ENCODE data around the gene SLC6A2.

- TF ChIP-seq CEBPZ (IDR thresholded peaks at IDR 0.05; ENCODE audit: low read length): no peak
- TF ChIP-seq JUND (CRISPR knock-in tag; IDR thresholded peaks at IDR 0.05): no peak
- TF ChIP-seq ZNF780A (CRISPR knock-in tag; IDR thresholded peaks at IDR 0.05): no peak
- no peak for TF ChIP-seq POLR2A (IDR thresholded peaks at IDR 0.05; ENCODE audit: insufficient read depth in 1 of 2, low read depth in 2 of 2, low read length in 2 of 2)
- TF ChIP-seq POLR2AphosphoS5 (IDR thresholded peaks at IDR 0.05; ENCODE audit: low read depth, low read length): no peak
- no peak for TF ChIP-seq RORA (CRISPR knock-in tag; IDR thresholded peaks at IDR 0.05)
- no peak for TF ChIP-seq GABPA (IDR thresholded peaks at IDR 0.05; ENCODE audit: low read depth, low read length)
- no peak for TF ChIP-seq GABPA (CRISPR knock-in tag; IDR thresholded peaks at IDR 0.05; ENCODE audit: low read depth)
- TF ChIP-seq HOXA7 (CRISPR knock-in tag; IDR thresholded peaks at IDR 0.05): no peak
- no peak for TF ChIP-seq CTCF (CRISPR knock-in tag; IDR thresholded peaks at IDR 0.05)
- no peak for TF ChIP-seq RELA (CRISPR knock-in tag; IDR thresholded peaks at IDR 0.05)
- no peak for TF ChIP-seq ZHX1 (CRISPR knock-in tag; IDR thresholded peaks at IDR 0.05; ENCODE audit: low read depth)
- no peak for TF ChIP-seq HMG20A (CRISPR knock-in tag; IDR thresholded peaks at IDR 0.05; ENCODE audit: borderline replicate concordance)
- TF ChIP-seq PTBP1 (IDR thresholded peaks at IDR 0.05; ENCODE audit: low read depth, low read length, poor library complexity, severe bottlenecking): no peak
- no peak for TF ChIP-seq ZNF337 (CRISPR knock-in tag; IDR thresholded peaks at IDR 0.05; ENCODE audit: borderline replicate concordance, low read depth)
Observed at GRCh38 chr16:55682086-55682485, 26.3 kb downstream of the SLC6A2 start.
